Chondrocyte (in vitro differentiated cells): ENCODE measurements around the gene ADRA1B. TPM values are rescaled to one million over a fixed set of nuclear protein-coding genes. Genes with fewer than 3 reads are reported as not detected.

ENCODE experiments used
- DNase-seq: peaks from one replicate; pipeline ENCODE4 v3.0.0; 2021; ENCODE audit warnings: mixed read lengths, low spot score
- H3K27ac Mint-ChIP-seq: one replicate; pipeline ENCODE4 v1.8.0; 2021; ENCODE audit warnings: mild to moderate bottlenecking, moderate library complexity, mixed read lengths; ENCODE audit not compliant: unreplicated experiment
- H3K27me3 Mint-ChIP-seq: 2 replicates; pipeline ENCODE4 v1.8.0; 2021; ENCODE audit warnings: low read depth, mixed read lengths
- H3K36me3 Mint-ChIP-seq: 2 replicates; pipeline ENCODE4 v1.8.0; 2021; ENCODE audit warnings: low read depth, mixed read lengths
- H3K4me1 Mint-ChIP-seq: 2 replicates; pipeline ENCODE4 v1.8.0; 2021; ENCODE audit warnings: low read depth, mild to moderate bottlenecking, mixed read lengths
- H3K4me3 Mint-ChIP-seq: one replicate; pipeline ENCODE4 v1.8.0; 2021; ENCODE audit warnings: mild to moderate bottlenecking, moderate library complexity, mixed read lengths; ENCODE audit not compliant: unreplicated experiment
- H3K9me3 Mint-ChIP-seq: 2 replicates; pipeline ENCODE4 v1.8.0; 2021; ENCODE audit warnings: low read depth, mixed read lengths
- total RNA-seq: library from RNA; stranded (reverse); gene quantifications from 3 replicates; pipeline ENCODE4 v1.2.1, GENCODE V29; 2021
- TF ChIP-seq, protein P1 (sequence below): fragments of 200-600 bp; sonication (generic); IDR thresholded peaks from 2 replicates; pipeline ENCODE4 v1.5.0; 2021; ENCODE audit warnings: antibody characterized with exemption, mild to moderate bottlenecking, moderate library complexity

ADRA1B gene
- total RNA-seq, 1 donor from 2014 or later, result 0.72 TPM

DNA sequence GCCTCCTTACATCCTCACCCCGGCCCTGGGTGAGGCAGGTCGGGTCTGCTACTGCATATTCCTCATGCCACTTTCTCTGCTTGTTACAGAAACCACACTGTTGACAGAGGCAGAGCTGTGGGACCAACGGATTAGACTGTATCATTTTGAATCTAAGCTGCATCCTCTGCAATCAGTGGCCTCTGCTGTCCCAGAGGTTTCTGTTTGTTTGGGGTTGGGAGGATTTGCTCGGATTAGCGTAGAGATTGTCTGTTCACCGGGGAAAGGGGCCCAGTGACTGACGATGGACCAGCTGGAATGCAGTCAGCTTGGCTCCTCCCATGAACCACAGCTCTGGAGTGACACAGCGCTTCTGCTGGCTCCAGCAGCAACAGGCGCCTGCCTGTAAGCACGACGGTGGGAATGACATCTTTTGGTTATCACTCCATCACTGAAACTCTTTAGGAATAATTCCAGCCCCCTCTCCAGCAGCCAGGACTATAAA is 37.3 kb upstream of the ADRA1B start:
- Mint-ChIP-seq H3K9me3 (no peaks in the 10 kb centered on the region), H3K4me1 (peaks cover 11% of the 10 kb centered on the region), H3K27me3 (peaks cover 8% of the 10 kb centered on the region), H3K27ac (peak overlapping the region; percentile 67), H3K4me3 (peak overlapping the region; percentile 29), H3K36me3 (no peaks in the 10 kb centered on the region)
- TF ChIP-seq, protein P1, sequence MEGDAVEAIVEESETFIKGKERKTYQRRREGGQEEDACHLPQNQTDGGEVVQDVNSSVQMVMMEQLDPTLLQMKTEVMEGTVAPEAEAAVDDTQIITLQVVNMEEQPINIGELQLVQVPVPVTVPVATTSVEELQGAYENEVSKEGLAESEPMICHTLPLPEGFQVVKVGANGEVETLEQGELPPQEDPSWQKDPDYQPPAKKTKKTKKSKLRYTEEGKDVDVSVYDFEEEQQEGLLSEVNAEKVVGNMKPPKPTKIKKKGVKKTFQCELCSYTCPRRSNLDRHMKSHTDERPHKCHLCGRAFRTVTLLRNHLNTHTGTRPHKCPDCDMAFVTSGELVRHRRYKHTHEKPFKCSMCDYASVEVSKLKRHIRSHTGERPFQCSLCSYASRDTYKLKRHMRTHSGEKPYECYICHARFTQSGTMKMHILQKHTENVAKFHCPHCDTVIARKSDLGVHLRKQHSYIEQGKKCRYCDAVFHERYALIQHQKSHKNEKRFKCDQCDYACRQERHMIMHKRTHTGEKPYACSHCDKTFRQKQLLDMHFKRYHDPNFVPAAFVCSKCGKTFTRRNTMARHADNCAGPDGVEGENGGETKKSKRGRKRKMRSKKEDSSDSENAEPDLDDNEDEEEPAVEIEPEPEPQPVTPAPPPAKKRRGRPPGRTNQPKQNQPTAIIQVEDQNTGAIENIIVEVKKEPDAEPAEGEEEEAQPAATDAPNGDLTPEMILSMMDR, result peak; percentile 16
- DNase-seq, result no peak

DNA sequence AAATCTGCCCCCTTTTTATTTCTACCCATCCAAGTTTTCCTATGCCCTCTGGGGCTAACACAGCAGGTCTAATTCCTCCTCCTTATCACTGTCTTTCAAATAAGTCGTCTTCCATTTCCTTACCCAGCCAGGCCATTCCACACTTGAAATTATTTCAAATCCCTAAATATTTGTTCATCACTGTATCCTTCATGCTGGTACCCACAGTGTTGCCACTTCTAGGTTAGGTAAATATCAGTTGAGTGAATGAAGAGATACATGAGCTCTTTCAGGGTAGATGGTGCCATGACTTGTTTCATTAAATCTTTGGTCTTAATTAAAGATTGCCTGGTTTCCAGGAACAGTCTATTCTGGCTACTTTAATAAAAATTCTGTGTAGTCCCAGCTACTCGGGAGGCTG is 35.6 kb upstream of the ADRA1B start:
- no peaks in the 10 kb centered on the region for H3K36me3 Mint-ChIP-seq
- H3K9me3 Mint-ChIP-seq, result no peaks in the 10 kb centered on the region
- peaks cover 11% of the 10 kb centered on the region for H3K4me1 Mint-ChIP-seq

DNA sequence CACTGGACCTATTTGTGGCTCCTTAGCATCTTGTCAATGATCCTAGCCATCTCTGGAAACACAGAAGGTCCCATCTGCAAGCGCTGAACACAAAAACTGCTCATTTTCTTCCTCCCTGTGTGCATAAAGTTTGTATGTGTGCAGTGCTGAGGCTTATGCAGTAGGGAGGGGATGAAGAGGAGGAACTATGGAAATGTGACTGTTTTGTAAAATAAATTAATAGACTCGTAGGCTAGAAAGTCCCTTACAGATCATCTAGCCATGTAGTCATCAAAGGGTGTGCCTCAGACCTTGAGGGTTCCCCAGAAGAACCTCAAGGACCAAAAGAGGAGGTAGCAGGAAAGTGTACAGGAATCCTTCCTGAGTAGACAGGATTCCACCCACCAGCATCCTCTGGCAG is 34.3 kb upstream of the ADRA1B start:
- H3K4me1 Mint-ChIP-seq, result peaks cover 11% of the 10 kb centered on the region

More for the DNA sequence above, 35.6 kb upstream of the ADRA1B start:
- TF ChIP-seq, protein P1, result no peak
- no peak overlapping the region for H3K27ac Mint-ChIP-seq
- H3K4me3 Mint-ChIP-seq, result no peak overlapping the region
- H3K27me3 Mint-ChIP-seq, result peaks cover 8% of the 10 kb centered on the region
- DNase-seq, result no peak

DNA sequence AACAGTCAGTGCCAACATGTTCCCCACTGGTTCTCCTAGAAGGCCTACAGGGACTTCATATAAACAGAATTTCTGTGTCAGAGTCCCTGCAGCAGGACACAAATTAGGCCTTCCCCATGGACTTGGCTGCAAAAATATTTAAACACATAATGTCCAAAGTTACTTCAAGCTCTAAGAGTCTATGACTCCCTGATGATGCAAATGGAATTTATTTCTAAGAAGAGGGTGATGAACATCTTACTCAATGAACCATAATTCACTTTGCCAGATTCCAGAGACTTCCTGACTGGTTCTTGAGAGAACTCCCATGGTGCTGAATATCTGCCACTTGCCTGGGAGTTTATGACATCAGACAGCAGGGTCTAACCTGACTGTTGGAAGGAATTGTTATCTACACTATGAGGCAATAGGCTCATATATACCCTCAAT is 32.7 kb upstream of the ADRA1B start:
- Mint-ChIP-seq H3K27ac (no peak overlapping the region), H3K27me3 (peaks cover 9% of the 10 kb centered on the region), H3K36me3 (no peaks in the 10 kb centered on the region), H3K9me3 (no peaks in the 10 kb centered on the region), H3K4me3 (no peak overlapping the region), H3K4me1 (peaks cover 10% of the 10 kb centered on the region)
- TF ChIP-seq, protein P1, result no peak
- DNase-seq, result no peak

More for the DNA sequence above, 34.3 kb upstream of the ADRA1B start:
- no peak overlapping the region for H3K4me3 Mint-ChIP-seq
- no peak for DNase-seq
- H3K36me3 Mint-ChIP-seq, result no peaks in the 10 kb centered on the region
- H3K27ac Mint-ChIP-seq, result no peak overlapping the region
- H3K27me3 Mint-ChIP-seq, result peaks cover 8% of the 10 kb centered on the region
- no peaks in the 10 kb centered on the region for H3K9me3 Mint-ChIP-seq
- TF ChIP-seq, protein P1, result no peak

DNA sequence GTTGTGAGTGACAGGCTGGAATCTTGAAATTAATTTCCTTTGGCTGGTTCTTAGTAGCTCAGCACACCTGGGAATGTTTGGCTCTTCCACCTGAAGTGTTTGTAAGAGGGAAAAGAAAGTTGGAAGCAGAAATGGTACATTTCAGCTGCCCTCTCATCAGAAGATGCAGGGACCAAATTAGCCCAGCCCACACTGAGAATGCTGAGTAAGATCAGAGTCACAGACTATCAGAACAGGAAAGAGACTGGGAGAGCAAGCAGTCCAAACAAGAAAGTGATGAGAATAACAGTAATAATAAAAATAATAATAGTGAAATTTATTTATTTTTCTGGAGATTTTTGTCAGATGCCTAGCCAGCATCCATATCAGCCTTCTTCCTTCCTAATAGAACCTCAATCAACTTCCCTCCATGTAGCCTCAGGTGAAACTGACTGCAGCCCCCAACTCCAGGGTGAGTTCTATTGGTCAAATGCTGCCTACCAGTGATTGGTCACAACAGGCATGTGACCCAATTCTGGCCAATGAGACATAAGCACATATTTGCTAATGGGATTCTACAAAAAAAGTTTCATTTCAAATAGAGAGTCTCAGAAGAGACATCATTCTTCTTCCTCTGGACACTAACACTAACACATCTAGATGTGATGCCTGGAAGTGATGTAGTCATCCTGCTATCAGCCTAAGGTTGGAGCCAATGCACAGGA is 31.2 kb upstream of the ADRA1B start:
- H3K27ac Mint-ChIP-seq, result no peak overlapping the region
- no peak for DNase-seq
- TF ChIP-seq, protein P1, result no peak
- no peak overlapping the region for H3K4me3 Mint-ChIP-seq
- H3K27me3 Mint-ChIP-seq, result peaks cover 11% of the 10 kb centered on the region
- no peaks in the 10 kb centered on the region for H3K36me3 Mint-ChIP-seq
- H3K4me1 Mint-ChIP-seq, result no peaks in the 10 kb centered on the region
- H3K9me3 Mint-ChIP-seq, result no peaks in the 10 kb centered on the region
